K562 (cell line): ENCODE data around the gene BID. TPM values are rescaled to one million over a fixed set of nuclear protein-coding genes. Genes with fewer than 3 reads are reported as not detected.

Experiments
- ATAC-seq: fragments of 200-7000 bp; cut with Tn5 transposase; 3 replicates; pipeline ENCODE4 v1.9.1; 2020; ENCODE audit warnings: moderate library complexity
- BruUV-seq: library from RNA; stranded (reverse); fragments of 400-500 nt; replicated peaks from 2 replicates; lab custom pipeline; 2021; lab: Mats Ljungman, UMichigan
- CTCF ChIA-PET: fragments of 300-600 bp; formaldehyde crosslinking; extraction: SDS; loops from one replicate; lab custom pipeline; 2021; ENCODE audit warnings: low intra/inter-chr PET ratio; lab: Yijun Ruan, JAX
- POLR2A ChIA-PET: fragments of 300-600, 350-650 bp; sonication (Branson Sonifier 250); formaldehyde crosslinking; extraction: SDS; loops from one replicate; lab custom pipeline; 2021; ENCODE audit warnings: antibody characterized with exemption, inconsistent platforms; lab: Yijun Ruan, JAX
- DNase-seq, 4 experiments: peaks; one replicate each; pipeline versions ENCODE4 v3.0.0 to v3.0.0-alpha.2; 2011 to 2018; ENCODE audit warnings: low spot score in 3 of 4, mixed read lengths in 3 of 4; ENCODE audit errors: extremely low read depth in 1 of 4
- FAIRE-seq: peaks from 2 replicates; lab custom pipeline; 2011; peaks lifted over from hg19 to GRCh38; lab: Jason Lieb, UNC
- H2AFZ ChIP-seq: 2 replicates; pipeline ENCODE4 v1.6.0; 2011; ENCODE audit warnings: low read depth, low read length, control low read depth, inconsistent platforms
- H3K27ac ChIP-seq: fragments of 200-600 bp; 3 replicates; pipeline ENCODE4 v1.8.0; 2011; ENCODE audit warnings: low read depth, mild to moderate bottlenecking, control low read depth, inconsistent platforms, low read length, moderate library complexity, mixed read lengths; ENCODE audit errors: extremely low read depth
- H3K27me3 ChIP-seq, 2 experiments: fragments of 300-600 bp in 1 of 2; 2 replicates in 1 of 2; 3 replicates in 1 of 2; pipeline versions ENCODE4 v1.6.0 to v1.8.0; 2011; ENCODE audit warnings: inconsistent platforms in 2 of 2, low read length in 2 of 2, mild to moderate bottlenecking in 1 of 2, mixed read lengths in 1 of 2, moderate library complexity in 1 of 2; ENCODE audit not compliant: control insufficient read depth in 2 of 2, insufficient read depth in 2 of 2
- H3K36me3 ChIP-seq: fragments of 300-600 bp; 3 replicates; pipeline ENCODE4 v1.8.0; 2011; ENCODE audit warnings: mild to moderate bottlenecking, low read length, inconsistent platforms; ENCODE audit not compliant: control insufficient read depth, insufficient read depth
- H3K4me1 ChIP-seq, 2 experiments: fragments of 200-600 bp in 1 of 2; replicated peaks in 1 of 2; 2 replicates in 1 of 2; 3 replicates in 1 of 2; pipeline versions ENCODE4 v1.5.1 to v1.8.0; 2011; ENCODE audit warnings: inconsistent platforms in 2 of 2, low read length in 2 of 2, mild to moderate bottlenecking in 1 of 2, mixed read lengths in 1 of 2, moderate library complexity in 1 of 2; ENCODE audit not compliant: control insufficient read depth in 2 of 2, insufficient read depth in 2 of 2
- H3K4me2 ChIP-seq: 2 replicates; pipeline ENCODE4 v1.6.1; 2011; ENCODE audit warnings: low read length, control low read depth, inconsistent platforms, mixed read lengths; ENCODE audit not compliant: insufficient read depth
- H3K4me3 ChIP-seq: fragments of 200-600 bp; sonication (generic), shearing (Covaris generic); 2 replicates; pipeline ENCODE4 v1.5.1; 2016; ENCODE audit warnings: control low read depth, inconsistent platforms
- H3K79me2 ChIP-seq: fragments of 200-600 bp; 3 replicates; pipeline ENCODE4 v1.8.0; 2011; ENCODE audit warnings: low read length, inconsistent platforms; ENCODE audit not compliant: control insufficient read depth, insufficient read depth
- H3K9ac ChIP-seq, 2 experiments: 2 replicates each; pipeline versions ENCODE4 v1.6.0 to v1.6.1; 2011; ENCODE audit warnings: low read depth in 2 of 2, low read length in 2 of 2, control low read depth in 1 of 2, inconsistent platforms in 1 of 2, mild to moderate bottlenecking in 1 of 2, mixed read lengths in 1 of 2; ENCODE audit not compliant: insufficient read depth in 1 of 2
- H3K9me1 ChIP-seq: one replicate; pipeline ENCODE4 v1.6.0; 2011; ENCODE audit warnings: inconsistent platforms, mild to moderate bottlenecking, low read length, moderate library complexity; ENCODE audit not compliant: control insufficient read depth, insufficient read depth
- H3K9me3 ChIP-seq: replicated peaks from 2 replicates; pipeline ENCODE4 v1.5.1; 2011; ENCODE audit warnings: low read depth, low read length, inconsistent platforms; ENCODE audit not compliant: control insufficient read depth, insufficient read depth
- H4K20me1 ChIP-seq: replicated peaks from 2 replicates; pipeline ENCODE4 v1.6.1; 2011; ENCODE audit warnings: low read length, inconsistent platforms, mixed read lengths; ENCODE audit not compliant: control insufficient read depth, insufficient read depth
- CEBPG ChIP-seq, 3 experiments: fragments of 200-800 bp in 1 of 3; sonication (Bioruptor generic) in 1 of 3; sonication (generic) in 1 of 3; formaldehyde crosslinking in 1 of 3; IDR thresholded peaks in 2 of 3; conservative IDR thresholded peaks in 1 of 3; 2 replicates each; pipeline versions ENCODE4 v1.6.1 to v1.8.0; 2016 to 2022; ENCODE audit warnings: missing compliant biosample characterization in 2 of 3, missing genetic modification characterization in 2 of 3, mild to moderate bottlenecking in 1 of 3, missing genetic modification reagents in 1 of 3
- HDAC1 ChIP-seq, 2 experiments: fragments of 450-650 bp; IDR thresholded peaks; 2 replicates each; pipeline ENCODE4 v1.6.1; 2016 to 2017; ENCODE audit warnings: inconsistent platforms in 1 of 2, mild to moderate bottlenecking in 1 of 2, moderate library complexity in 1 of 2
- HSF4 ChIP-seq: fragments of 250-450 bp; sonication (Bioruptor Pico); IDR thresholded peaks from 2 replicates; pipeline ENCODE4 v2.1.2; 2022; ENCODE audit warnings: mild to moderate bottlenecking, moderate library complexity, borderline replicate concordance
- MTA1 ChIP-seq: fragments of 450-650 bp; IDR thresholded peaks from 2 replicates; pipeline ENCODE4 v1.6.1; 2017; ENCODE audit warnings: borderline replicate concordance
- POLR3A ChIP-seq: IDR thresholded peaks from 2 replicates; pipeline ENCODE4 v1.6.1; 2011; ENCODE audit warnings: borderline replicate concordance, mild to moderate bottlenecking, moderate library complexity; ENCODE audit not compliant: insufficient read length, insufficient read depth; ENCODE audit errors: extremely low read depth
- SMAD4 ChIP-seq: fragments of 250-450 bp; sonication (Bioruptor Pico); conservative IDR thresholded peaks from 2 replicates; pipeline ENCODE4 v1.8.0; 2021; ENCODE audit warnings: inconsistent platforms, mild to moderate bottlenecking, moderate library complexity
- TCF3 ChIP-seq: sonication (generic); formaldehyde crosslinking; IDR thresholded peaks from 2 replicates; pipeline ENCODE4 v1.4.0; 2020; ENCODE audit warnings: mild to moderate bottlenecking, missing genetic modification reagents
- ZNF551 ChIP-seq: fragments of 250-450 bp; sonication (Bioruptor Pico); IDR thresholded peaks from 2 replicates; pipeline ENCODE4 v1.5.0; 2021; ENCODE audit warnings: mild to moderate bottlenecking, moderate library complexity
- ZNF57 ChIP-seq: fragments of 450-650 bp; formaldehyde crosslinking; IDR thresholded peaks from 2 replicates; pipeline ENCODE4 v1.4.0; 2020; ENCODE audit warnings: mild to moderate bottlenecking, moderate library complexity
- ZNF785 ChIP-seq: fragments of 250-450 bp; sonication (Bioruptor Pico); IDR thresholded peaks from 2 replicates; pipeline ENCODE4 v1.4.0; 2020; ENCODE audit warnings: mild to moderate bottlenecking
- WGBS: fragments of 100-300 bp; shearing (Covaris generic); methylation state at CpG from one replicate; pipeline ENCODE4 v1.1.6; 2016; ENCODE audit warnings: low coverage, mixed read lengths; ENCODE audit not compliant: insufficient coverage; ENCODE audit errors: missing lambda C conversion rate; 5-methylcytosine and 5-hydroxymethylcytosine counted together
- in situ Hi-C: fragments of 300-500 bp; cut with MboI; formaldehyde crosslinking; loops from 4 replicates; pipeline ENCODE4 v1.15.0; 2018; ENCODE audit warnings: inconsistent platforms, mixed read lengths
- intact Hi-C: fragments of 100-400 bp; cut with micrococcal nuclease; formaldehyde crosslinking; loops from 2 replicates; pipeline ENCODE4 v1.14.2; 2022
- polyA plus RNA-seq, 8 experiments: library from polyadenylated mRNA; depleted of rRNA in 4 of 8; stranded (reverse) in 5 of 8; unstranded in 3 of 8; fragments of >200 nt; fragmentation: Nextera tagmentation in 2 of 8; fragmentation: Illumina TruSeq in 1 of 8; extraction: Ambion mirVana in 2 of 8; extraction: Trizol in 1 of 8; gene quantifications; 2 replicates each; pipeline versions ENCODE4 v1.2.1 to v1.2.3, GENCODE V29; 2011 to 2014; ENCODE audit warnings: inconsistent platforms in 1 of 8, missing spikeins in 1 of 8
- total RNA-seq, 7 experiments: library from RNA; depleted of rRNA in 6 of 7; stranded (reverse); fragments of >200 nt in 6 of 7; fragmentation: Illumina TruSeq in 2 of 7; extraction: Trizol in 2 of 7; gene quantifications; 2 replicates each; pipeline versions ENCODE4 v1.2.1 to v1.2.3, GENCODE V29; 2011 to 2021; ENCODE audit warnings: low replicate concordance in 1 of 7
- TF ChIP-seq, protein P1 (sequence below): fragments of 250-450 bp; sonication (Bioruptor Pico); IDR thresholded peaks from 2 replicates; pipeline ENCODE4 v1.6.1; 2021; ENCODE audit warnings: mild to moderate bottlenecking
- TF ChIP-seq, protein P2 (sequence below): fragments of 250-450 bp; sonication (Bioruptor Pico); IDR thresholded peaks from 2 replicates; pipeline ENCODE4 v1.8.0; 2022; ENCODE audit warnings: inconsistent platforms, mild to moderate bottlenecking, moderate library complexity, borderline replicate concordance
- TF ChIP-seq, protein P3 (sequence below), 3 experiments: fragments of 200-800 bp in 1 of 3; fragments of 250-450 bp in 1 of 3; fragments of 450-650 bp in 1 of 3; sonication (Bioruptor Pico) in 1 of 3; sonication (Bioruptor generic) in 1 of 3; formaldehyde crosslinking in 1 of 3; IDR thresholded peaks; 2 replicates each; pipeline versions ENCODE4 v1.6.1 to v1.8.0; 2016 to 2022; ENCODE audit warnings: mild to moderate bottlenecking in 2 of 3, missing genetic modification characterization in 2 of 3, missing compliant biosample characterization in 1 of 3, moderate library complexity in 1 of 3
- TF ChIP-seq, protein P4 (sequence below): sonication (generic); formaldehyde crosslinking; IDR thresholded peaks from 2 replicates; pipeline ENCODE4 v1.9.0; 2022; ENCODE audit warnings: mild to moderate bottlenecking, missing genetic modification reagents

Gene BID
- total and polyA plus RNA-seq, 9 of the 15 experiments (the other 6 are each of a cell fraction or from before 2014, with no cell fraction given): 5.2 to 209 (median 63.7) TPM

DNA sequence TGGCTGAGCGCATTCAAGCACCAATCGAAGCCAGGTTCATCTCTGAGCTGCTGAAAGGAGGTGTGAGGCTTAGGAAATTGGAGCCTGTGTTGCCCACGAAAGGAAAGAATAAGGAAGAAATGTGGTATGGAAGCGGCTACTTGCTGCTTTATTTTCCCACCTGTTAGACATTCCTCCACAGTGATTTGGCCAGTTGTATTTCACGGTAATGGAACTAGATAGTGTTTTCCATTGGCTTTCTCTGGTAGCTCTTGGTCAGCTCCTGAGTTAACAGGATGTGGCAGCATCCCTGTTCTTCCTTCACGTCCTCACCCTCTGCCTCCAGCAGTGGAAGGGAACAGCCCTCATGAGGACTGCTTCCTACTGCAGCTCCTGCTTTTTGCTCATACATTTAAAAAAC is 44.7 kb downstream of the BID start (continued):
- TF ChIP-seq, protein P1, sequence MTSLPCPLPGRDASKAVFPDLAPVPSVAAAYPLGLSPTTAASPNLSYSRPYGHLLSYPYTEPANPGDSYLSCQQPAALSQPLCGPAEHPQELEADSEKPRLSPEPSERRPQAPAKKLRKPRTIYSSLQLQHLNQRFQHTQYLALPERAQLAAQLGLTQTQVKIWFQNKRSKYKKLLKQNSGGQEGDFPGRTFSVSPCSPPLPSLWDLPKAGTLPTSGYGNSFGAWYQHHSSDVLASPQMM (CRISPR knock-in tag): no peak

DNA sequence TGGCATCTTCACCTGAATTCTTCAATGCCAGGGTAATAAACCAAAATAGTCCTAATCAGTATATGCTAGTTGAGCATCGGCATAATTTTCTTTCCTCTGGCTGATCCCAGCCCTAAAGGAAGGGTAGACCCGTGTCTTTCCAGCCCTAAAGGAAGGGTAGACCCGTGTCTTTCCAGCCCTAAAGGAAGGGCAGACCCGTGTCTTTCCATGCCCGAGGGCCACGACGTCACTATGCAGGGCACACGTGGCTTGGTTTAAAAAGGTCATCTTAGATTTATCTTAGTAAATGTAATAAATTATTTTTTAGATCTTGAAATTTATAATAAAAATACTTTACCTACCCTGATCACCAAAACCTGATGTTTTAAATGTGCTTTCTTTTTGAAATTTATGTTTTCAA is 45.5 kb downstream of the BID start:
- 88% methylated on average over 8 of the region's 8 CpGs for WGBS
- ChIA-PET CTCF (no interaction called here), POLR2A (no interaction called here)
- Histone ChIP-seq H3K4me2 (no peak overlapping the region), H3K79me2 (no peaks in the 10 kb centered on the region), H2AFZ (no peak overlapping the region), H3K4me1 (peaks cover 0 to 8% of the 10 kb centered on the region in 2 experiments; a peak in 2 of 5 replicates), H3K27me3 (no peaks in the 10 kb centered on the region), H3K27ac (no peak overlapping the region), H3K9ac (no peak overlapping the region), H3K9me3 (no peaks in the 10 kb centered on the region), H4K20me1 (no peaks in the 10 kb centered on the region), H3K9me1 (no peaks in the 10 kb centered on the region), H3K4me3 (no peak overlapping the region), H3K36me3 (peaks cover 72% of the 10 kb centered on the region)
- no peak for ATAC-seq
- no peak for FAIRE-seq
- no peak for DNase-seq
- in situ Hi-C loops: no loop called here
- TSS peak; percentile 44 for BruUV-seq
- intact Hi-C loops: no loop called here
- TF ChIP-seq, protein P2, sequence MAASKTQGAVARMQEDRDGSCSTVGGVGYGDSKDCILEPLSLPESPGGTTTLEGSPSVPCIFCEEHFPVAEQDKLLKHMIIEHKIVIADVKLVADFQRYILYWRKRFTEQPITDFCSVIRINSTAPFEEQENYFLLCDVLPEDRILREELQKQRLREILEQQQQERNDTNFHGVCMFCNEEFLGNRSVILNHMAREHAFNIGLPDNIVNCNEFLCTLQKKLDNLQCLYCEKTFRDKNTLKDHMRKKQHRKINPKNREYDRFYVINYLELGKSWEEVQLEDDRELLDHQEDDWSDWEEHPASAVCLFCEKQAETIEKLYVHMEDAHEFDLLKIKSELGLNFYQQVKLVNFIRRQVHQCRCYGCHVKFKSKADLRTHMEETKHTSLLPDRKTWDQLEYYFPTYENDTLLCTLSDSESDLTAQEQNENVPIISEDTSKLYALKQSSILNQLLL (CRISPR knock-in tag): no peak
- TF ChIP-seq, protein P3, sequence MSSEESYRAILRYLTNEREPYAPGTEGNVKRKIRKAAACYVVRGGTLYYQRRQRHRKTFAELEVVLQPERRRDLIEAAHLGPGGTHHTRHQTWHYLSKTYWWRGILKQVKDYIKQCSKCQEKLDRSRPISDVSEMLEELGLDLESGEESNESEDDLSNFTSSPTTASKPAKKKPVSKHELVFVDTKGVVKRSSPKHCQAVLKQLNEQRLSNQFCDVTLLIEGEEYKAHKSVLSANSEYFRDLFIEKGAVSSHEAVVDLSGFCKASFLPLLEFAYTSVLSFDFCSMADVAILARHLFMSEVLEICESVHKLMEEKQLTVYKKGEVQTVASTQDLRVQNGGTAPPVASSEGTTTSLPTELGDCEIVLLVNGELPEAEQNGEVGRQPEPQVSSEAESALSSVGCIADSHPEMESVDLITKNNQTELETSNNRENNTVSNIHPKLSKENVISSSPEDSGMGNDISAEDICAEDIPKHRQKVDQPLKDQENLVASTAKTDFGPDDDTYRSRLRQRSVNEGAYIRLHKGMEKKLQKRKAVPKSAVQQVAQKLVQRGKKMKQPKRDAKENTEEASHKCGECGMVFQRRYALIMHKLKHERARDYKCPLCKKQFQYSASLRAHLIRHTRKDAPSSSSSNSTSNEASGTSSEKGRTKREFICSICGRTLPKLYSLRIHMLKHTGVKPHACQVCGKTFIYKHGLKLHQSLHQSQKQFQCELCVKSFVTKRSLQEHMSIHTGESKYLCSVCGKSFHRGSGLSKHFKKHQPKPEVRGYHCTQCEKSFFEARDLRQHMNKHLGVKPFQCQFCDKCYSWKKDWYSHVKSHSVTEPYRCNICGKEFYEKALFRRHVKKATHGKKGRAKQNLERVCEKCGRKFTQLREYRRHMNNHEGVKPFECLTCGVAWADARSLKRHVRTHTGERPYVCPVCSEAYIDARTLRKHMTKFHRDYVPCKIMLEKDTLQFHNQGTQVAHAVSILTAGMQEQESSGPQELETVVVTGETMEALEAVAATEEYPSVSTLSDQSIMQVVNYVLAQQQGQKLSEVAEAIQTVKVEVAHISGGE (CRISPR knock-in tag; IDR thresholded peaks at IDR 0.05): no peak
- TF ChIP-seq, protein P4, sequence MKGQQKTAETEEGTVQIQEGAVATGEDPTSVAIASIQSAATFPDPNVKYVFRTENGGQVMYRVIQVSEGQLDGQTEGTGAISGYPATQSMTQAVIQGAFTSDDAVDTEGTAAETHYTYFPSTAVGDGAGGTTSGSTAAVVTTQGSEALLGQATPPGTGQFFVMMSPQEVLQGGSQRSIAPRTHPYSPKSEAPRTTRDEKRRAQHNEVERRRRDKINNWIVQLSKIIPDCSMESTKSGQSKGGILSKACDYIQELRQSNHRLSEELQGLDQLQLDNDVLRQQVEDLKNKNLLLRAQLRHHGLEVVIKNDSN (CRISPR knock-in tag): no peak
- no peak for TF ChIP-seq CEBPG (CRISPR knock-in tag; IDR thresholded peaks at IDR 0.05)
- TF ChIP-seq CEBPG (tag; conservative IDR thresholded peaks at IDR 0.05 in 1 of 2, IDR thresholded peaks at IDR 0.05 in 1 of 2): no peak
- TF ChIP-seq ZNF551 (CRISPR knock-in tag): no peak
- TF ChIP-seq TCF3: no peak
- TF ChIP-seq ZNF57: no peak
- no peak for TF ChIP-seq ZNF785 (CRISPR knock-in tag)
- TF ChIP-seq SMAD4 (CRISPR knock-in tag): no peak
- no peak for TF ChIP-seq HDAC1 (IDR thresholded peaks at IDR 0.05)
- no peak for TF ChIP-seq MTA1
- no peak for TF ChIP-seq POLR3A
- no peak for TF ChIP-seq HSF4 (CRISPR knock-in tag)
